HG02884 (cell line): ENCODE results near the gene FARP2.

ENCODE experiments used
- ATAC-seq: cut with Tn5 transposase; IDR thresholded peaks from one replicate; pipeline ENCODE4 v1.9.1; 2021; ENCODE audit warnings: mild to moderate bottlenecking, moderate library complexity; ENCODE audit not compliant: unreplicated experiment

Gene FARP2

GRCh38 chr2:241482126-241482955, 126.3 kb downstream of the FARP2 start:
- ATAC-seq: no peak

GRCh38 chr2:241483305-241483704, 127.2 kb downstream of the FARP2 start:
- ATAC-seq: no peak

GRCh38 chr2:241485172-241485911, 129.3 kb downstream of the FARP2 start:
- ATAC-seq: no peak

- no peak for ATAC-seq
Observed at GRCh38 chr2:241489088-241489487, 133.0 kb downstream of the FARP2 start.

GRCh38 chr2:241489733-241490680, 133.9 kb downstream of the FARP2 start:
- ATAC-seq: no peak

GRCh38 chr2:241490825-241491506, 134.9 kb downstream of the FARP2 start:
- no peak for ATAC-seq

GRCh38 chr2:241491549-241492173, 135.6 kb downstream of the FARP2 start:
- ATAC-seq: no peak

- no peak for ATAC-seq
Observed at GRCh38 chr2:241492174-241492565, 136.1 kb downstream of the FARP2 start.

GRCh38 chr2:241493092-241493491, 137.0 kb downstream of the FARP2 start:
- no peak for ATAC-seq

- no peak for ATAC-seq
Observed at GRCh38 chr2:241494311-241494908, 138.3 kb downstream of the FARP2 start.

GRCh38 chr2:241495172-241496002, 139.3 kb downstream of the FARP2 start:
- no peak for ATAC-seq

- no peak for ATAC-seq
Observed at GRCh38 chr2:241496003-241496707, 140.1 kb downstream of the FARP2 start.

GRCh38 chr2:241496904-241497877, 141.1 kb downstream of the FARP2 start:
- ATAC-seq: no peak

- ATAC-seq: no peak
Observed at GRCh38 chr2:241498115-241499070, 142.3 kb downstream of the FARP2 start.

- no peak for ATAC-seq
Observed at GRCh38 chr2:241499146-241499965, 143.3 kb downstream of the FARP2 start.
